ENCODE results near the gene SVEP1. TPM values are rescaled to one million over a fixed set of nuclear protein-coding genes. Genes with fewer than 3 reads are reported as not detected.

Gene SVEP1
- polyA plus RNA-seq, 1 donor: 6.2 TPM

GRCh38 chr9:110526426-110526825 is 53.1 kb downstream of the SVEP1 start:
- no peak for DNase-seq

- no peak for DNase-seq
Measured at GRCh38 chr9:110521206-110521605, 58.3 kb downstream of the SVEP1 start.

GRCh38 chr9:110520120-110520701 is 59.3 kb downstream of the SVEP1 start:
- no peak for DNase-seq

- no peak for DNase-seq
Measured at GRCh38 chr9:110517483-110517882, 62.1 kb downstream of the SVEP1 start.

- no peak for DNase-seq
Measured at GRCh38 chr9:110514897-110515296, 64.6 kb downstream of the SVEP1 start.

- no peak for DNase-seq
Measured at GRCh38 chr9:110512817-110513216, 66.7 kb downstream of the SVEP1 start.

- no peak for DNase-seq
Measured at GRCh38 chr9:110509792-110510191, 69.7 kb downstream of the SVEP1 start.

GRCh38 chr9:110502842-110503241 is 76.7 kb downstream of the SVEP1 start:
- no peak for DNase-seq

- DNase-seq: no peak
Measured at GRCh38 chr9:110499608-110500007, 79.9 kb downstream of the SVEP1 start.

GRCh38 chr9:110487196-110487595 is 92.3 kb downstream of the SVEP1 start:
- DNase-seq: no peak

- no peak for DNase-seq
Measured at GRCh38 chr9:110486218-110486617, 93.3 kb downstream of the SVEP1 start.

GRCh38 chr9:110479481-110479880 is 100.1 kb downstream of the SVEP1 start:
- no peak for DNase-seq

GRCh38 chr9:110476251-110476650 is 103.3 kb downstream of the SVEP1 start:
- no peak for DNase-seq

GRCh38 chr9:110472111-110472510 is 107.4 kb downstream of the SVEP1 start:
- DNase-seq: no peak

GRCh38 chr9:110468950-110469349 is 110.6 kb downstream of the SVEP1 start:
- no peak for DNase-seq

- DNase-seq: no peak
Measured at GRCh38 chr9:110465190-110465589, 114.4 kb downstream of the SVEP1 start.

- no peak for DNase-seq
Measured at GRCh38 chr9:110464321-110464720, 115.2 kb downstream of the SVEP1 start.

- DNase-seq: no peak
Measured at GRCh38 chr9:110463499-110463898, 116.0 kb downstream of the SVEP1 start.

GRCh38 chr9:110457245-110457644 is 122.3 kb downstream of the SVEP1 start:
- DNase-seq: no peak

- DNase-seq: no peak
Measured at GRCh38 chr9:110456681-110457080, 122.9 kb downstream of the SVEP1 start.

- no peak for DNase-seq
Measured at GRCh38 chr9:110455860-110456259, 123.7 kb downstream of the SVEP1 start.

- peak; percentile 22 for DNase-seq
Measured at GRCh38 chr9:110452227-110452801, 127.2 kb downstream of the SVEP1 start.

- peak; percentile 17 for DNase-seq
Measured at GRCh38 chr9:110451726-110452125, 127.8 kb downstream of the SVEP1 start.

GRCh38 chr9:110447476-110447875 is 132.1 kb downstream of the SVEP1 start:
- DNase-seq: no peak

Measured in left kidney (tissue), 2 donors.